Measurements from ENCODE around the gene LRMDA.

LRMDA gene

DNA sequence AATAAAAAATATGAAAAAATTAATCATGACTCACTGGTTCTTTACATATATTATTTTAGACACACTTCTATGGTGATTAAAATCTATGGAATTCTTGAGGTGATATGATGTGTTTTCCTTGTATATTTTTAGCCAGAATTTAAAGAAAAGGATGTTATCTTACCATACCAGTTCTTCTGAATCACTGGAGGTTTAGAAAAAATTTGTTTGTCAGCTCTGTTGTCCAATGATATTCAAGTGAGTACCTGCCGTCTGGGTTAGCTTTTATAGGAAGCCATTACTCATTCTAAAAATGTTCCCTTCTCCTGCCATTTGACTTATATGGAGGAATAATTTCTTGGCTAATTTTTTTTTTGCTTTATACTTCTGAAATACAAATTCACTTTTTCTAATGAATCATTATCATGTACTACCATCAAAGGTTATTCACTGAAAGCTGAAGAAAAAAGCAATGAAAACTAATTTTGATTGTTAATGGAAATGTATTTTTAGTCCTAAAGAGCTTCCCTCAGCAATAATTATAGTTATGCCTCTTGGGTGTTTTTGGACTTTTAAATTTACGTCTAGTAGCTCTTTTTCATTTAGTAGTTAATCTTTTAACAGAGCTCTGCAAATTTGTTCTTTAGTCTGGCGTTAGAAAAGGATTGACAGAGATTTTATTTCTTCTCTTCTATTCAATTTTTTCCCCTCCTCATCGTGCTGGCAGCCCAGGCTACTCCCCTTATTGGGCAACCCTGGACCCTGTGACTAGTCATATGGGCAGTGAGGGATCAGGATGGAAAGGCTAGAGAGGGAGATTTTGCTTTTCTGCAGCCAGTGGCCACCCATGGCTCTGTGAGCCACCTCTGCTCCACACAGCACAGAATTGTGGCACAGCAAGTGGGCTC is 434.2 kb downstream of the LRMDA start:
- POLR2A ChIA-PET = no interaction called here
- CTCF ChIA-PET = interaction anchor here (1.2 to 1.6 kb wide), 3 partner anchors 9 to 66 kb away, joined by 3 to 6 read pairs (median 3); no protein-coding TSS in a partner anchor
- no peak for DNase-seq (ENCODE audit: extremely low spot score)

DNA sequence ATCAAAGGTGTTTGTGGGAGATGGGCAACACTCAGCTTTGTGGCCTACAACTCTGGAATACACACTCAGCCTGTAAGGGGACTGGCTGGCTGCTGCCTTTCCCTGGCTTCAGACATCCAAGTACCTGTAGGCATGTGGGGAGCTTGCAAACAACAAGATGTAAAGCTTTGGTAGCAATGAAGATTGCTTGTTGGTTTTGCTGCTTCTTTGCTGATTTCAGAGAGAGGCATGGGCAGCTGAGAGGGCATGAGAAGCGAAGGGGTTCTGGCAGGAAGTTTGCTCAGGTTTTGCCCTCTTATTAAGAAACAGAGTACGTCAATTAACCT is 434.8 kb downstream of the LRMDA start:
- ChIA-PET CTCF (interaction anchor here (1.4 to 1.6 kb wide), 2 partner anchors 8 to 14 kb away, joined by 3 to 6 read pairs; no protein-coding TSS in a partner anchor), POLR2A (no interaction called here)
- TF ChIP-seq, protein P1, sequence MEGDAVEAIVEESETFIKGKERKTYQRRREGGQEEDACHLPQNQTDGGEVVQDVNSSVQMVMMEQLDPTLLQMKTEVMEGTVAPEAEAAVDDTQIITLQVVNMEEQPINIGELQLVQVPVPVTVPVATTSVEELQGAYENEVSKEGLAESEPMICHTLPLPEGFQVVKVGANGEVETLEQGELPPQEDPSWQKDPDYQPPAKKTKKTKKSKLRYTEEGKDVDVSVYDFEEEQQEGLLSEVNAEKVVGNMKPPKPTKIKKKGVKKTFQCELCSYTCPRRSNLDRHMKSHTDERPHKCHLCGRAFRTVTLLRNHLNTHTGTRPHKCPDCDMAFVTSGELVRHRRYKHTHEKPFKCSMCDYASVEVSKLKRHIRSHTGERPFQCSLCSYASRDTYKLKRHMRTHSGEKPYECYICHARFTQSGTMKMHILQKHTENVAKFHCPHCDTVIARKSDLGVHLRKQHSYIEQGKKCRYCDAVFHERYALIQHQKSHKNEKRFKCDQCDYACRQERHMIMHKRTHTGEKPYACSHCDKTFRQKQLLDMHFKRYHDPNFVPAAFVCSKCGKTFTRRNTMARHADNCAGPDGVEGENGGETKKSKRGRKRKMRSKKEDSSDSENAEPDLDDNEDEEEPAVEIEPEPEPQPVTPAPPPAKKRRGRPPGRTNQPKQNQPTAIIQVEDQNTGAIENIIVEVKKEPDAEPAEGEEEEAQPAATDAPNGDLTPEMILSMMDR (IDR thresholded peaks at IDR 0.05; ENCODE audit: control extremely low read depth, extremely low read depth, low read depth, missing control alignments) = no peak
- DNase-seq (ENCODE audit: extremely low spot score) = no peak

More for the DNA sequence above, 434.2 kb downstream of the LRMDA start:
- TF ChIP-seq, protein P1 (IDR thresholded peaks at IDR 0.05; ENCODE audit: control extremely low read depth, extremely low read depth, low read depth, missing control alignments) = no peak

DNA sequence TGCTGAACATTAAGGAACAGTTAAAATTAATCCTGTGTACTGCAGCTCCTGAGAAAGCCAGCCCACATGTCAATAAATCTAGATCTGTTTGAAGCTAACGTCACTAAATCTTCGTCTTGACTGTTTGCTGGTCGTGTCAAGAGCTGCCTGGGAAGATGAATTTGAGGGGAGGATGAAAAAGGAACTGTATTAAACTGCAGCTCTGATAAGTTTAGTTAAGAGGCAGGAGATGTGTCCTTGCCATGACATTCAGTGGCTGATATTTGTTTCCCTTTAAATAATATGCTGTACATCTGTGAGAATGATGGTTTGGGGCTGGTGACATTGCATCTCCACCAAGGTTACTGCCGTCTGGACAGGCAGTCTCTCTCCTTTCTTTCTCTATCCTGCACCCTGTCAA is 435.3 kb downstream of the LRMDA start:
- POLR2A ChIA-PET = no interaction called here
- TF ChIP-seq, protein P1 (IDR thresholded peaks at IDR 0.05; ENCODE audit: control extremely low read depth, extremely low read depth, low read depth, missing control alignments) = no peak
- CTCF ChIA-PET = interaction anchor here (1.4 to 1.6 kb wide), 2 partner anchors 8 to 14 kb away, joined by 3 to 6 read pairs; no protein-coding TSS in a partner anchor
- DNase-seq (ENCODE audit: extremely low spot score) = no peak

DNA sequence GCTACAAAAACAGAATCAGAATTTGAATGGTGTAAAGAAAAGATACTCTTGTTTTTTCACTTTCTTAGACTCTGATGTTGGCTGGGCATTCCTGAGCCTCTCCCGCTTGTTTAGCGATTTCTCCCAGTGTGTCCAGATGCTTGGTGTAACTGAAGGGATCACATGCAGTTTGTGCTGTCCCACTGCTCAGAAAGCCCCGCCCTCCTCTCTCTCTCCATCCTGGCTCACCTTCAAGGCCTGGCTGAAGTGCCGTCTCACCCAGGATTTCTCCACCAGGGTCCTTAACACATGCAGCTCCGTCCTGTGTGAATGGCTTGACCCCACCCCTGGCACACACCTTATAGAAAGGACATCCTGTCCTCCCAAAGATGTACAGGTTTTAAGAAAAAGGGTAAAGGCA is 437.1 kb downstream of the LRMDA start:
- DNase-seq (ENCODE audit: extremely low spot score) = no peak
- CTCF ChIA-PET = no interaction called here
- POLR2A ChIA-PET = no interaction called here
- TF ChIP-seq, protein P1 (IDR thresholded peaks at IDR 0.05; ENCODE audit: control extremely low read depth, extremely low read depth, low read depth, missing control alignments) = no peak

DNA sequence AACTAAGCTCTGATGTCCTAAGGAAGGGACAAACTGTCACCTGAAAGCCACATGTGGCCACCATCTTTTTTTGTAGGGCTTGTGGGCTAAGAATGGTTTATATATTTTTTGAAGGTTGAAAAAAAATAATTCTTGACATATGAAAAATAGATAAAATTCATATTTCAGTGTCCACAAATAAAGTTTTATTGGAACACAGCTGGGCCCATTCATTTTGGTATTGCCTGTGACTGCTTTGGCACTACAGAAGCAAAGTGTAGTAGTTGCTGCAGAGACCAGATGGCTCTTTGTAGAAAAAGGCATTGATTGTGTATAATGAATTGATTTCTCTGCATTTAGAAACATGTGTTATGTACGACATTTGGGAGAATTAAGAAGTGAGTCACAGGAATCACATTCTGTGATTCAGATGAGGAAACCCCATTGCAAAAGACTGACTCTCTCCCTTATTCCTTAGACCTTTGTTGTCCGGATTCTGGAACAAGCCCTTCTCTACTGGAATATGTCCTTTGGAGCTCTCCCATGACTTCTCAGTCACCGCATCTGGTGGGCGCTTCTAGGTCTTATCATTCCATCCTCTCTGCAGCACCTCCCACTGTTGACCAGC is 438.7 kb downstream of the LRMDA start:
- DNase-seq (ENCODE audit: extremely low spot score) = no peak
- ChIA-PET POLR2A (no interaction called here), CTCF (no interaction called here)
- TF ChIP-seq, protein P1 (IDR thresholded peaks at IDR 0.05; ENCODE audit: control extremely low read depth, extremely low read depth, low read depth, missing control alignments) = no peak

DNA sequence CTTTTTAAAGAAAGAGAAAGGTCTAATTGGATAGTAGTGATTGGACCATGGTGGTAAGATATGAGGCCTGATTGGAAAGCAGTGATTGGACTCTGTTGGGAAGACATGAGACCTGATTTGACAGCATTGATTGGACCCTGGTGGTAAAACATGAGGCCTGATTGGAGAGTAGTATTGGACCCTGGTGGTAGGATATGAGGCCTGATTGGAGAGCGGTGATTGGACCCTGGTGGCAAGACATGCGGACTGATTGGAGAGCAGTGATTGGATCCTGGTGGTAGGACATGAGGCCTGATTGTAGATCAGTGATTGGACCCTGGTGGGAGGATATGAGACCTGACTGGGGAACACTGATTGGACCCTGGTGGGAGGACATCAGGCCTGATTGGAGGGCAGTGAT is 444.3 kb downstream of the LRMDA start:
- ChIA-PET POLR2A (no interaction called here), CTCF (interaction anchor here (1.7 kb wide), 1 partner anchor 11 kb away, joined by 4 read pairs; no protein-coding TSS in a partner anchor)
- TF ChIP-seq, protein P1 (IDR thresholded peaks at IDR 0.05; ENCODE audit: control extremely low read depth, extremely low read depth, low read depth, missing control alignments) = no peak
- no peak for DNase-seq (ENCODE audit: extremely low spot score)

Data from GM10248 (cell line).